ENCODE measurements around the gene TMEM106B.

DNA sequence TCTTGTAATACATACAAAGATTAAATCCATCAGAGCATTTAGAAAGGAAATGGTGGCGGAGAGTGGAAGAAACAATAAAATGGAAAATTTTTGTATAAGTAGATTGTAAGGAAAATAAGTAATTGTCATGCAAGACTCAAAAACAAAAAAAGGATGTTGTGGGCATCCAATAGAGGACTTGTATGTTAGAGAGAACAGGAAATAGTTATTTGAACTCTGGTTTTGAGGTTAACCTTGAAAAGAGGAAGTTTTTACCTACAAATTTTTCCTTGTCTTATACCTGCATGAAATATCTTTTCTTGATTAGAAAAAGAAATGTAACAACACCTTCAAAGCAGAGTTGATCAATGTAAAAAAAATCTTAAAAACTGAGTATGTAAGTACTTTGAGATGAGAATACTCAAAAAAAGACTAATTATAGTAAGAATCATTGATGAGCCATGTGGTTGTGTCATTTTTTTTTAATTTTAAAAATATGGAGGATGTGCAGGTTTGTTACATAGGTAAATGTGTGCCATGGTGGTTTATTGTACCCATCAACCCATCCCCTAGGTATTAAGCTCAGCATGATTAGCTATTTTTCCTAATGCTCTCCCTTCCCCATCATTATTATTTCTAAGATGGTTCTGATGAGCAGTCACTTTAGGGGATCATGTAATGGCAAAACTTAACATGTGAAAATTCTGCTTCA is 11.9 kb downstream of the TMEM106B start:
- TF ChIP-seq, protein P1, sequence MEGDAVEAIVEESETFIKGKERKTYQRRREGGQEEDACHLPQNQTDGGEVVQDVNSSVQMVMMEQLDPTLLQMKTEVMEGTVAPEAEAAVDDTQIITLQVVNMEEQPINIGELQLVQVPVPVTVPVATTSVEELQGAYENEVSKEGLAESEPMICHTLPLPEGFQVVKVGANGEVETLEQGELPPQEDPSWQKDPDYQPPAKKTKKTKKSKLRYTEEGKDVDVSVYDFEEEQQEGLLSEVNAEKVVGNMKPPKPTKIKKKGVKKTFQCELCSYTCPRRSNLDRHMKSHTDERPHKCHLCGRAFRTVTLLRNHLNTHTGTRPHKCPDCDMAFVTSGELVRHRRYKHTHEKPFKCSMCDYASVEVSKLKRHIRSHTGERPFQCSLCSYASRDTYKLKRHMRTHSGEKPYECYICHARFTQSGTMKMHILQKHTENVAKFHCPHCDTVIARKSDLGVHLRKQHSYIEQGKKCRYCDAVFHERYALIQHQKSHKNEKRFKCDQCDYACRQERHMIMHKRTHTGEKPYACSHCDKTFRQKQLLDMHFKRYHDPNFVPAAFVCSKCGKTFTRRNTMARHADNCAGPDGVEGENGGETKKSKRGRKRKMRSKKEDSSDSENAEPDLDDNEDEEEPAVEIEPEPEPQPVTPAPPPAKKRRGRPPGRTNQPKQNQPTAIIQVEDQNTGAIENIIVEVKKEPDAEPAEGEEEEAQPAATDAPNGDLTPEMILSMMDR (IDR thresholded peaks at IDR 0.05; ENCODE audit: low read depth, low read length): no peak
- TF ChIP-seq MYC (IDR thresholded peaks at IDR 0.05; ENCODE audit: low read depth, low read length): no peak
